A673 (cell line): Measurements from ENCODE around the gene IFT172. TPM values are rescaled to one million over a fixed set of nuclear protein-coding genes. Genes with fewer than 3 reads are reported as not detected.
A peak's percentile ranks its signal among the peaks of the same experiment; 100 is the strongest.

Experiments
- BruUV-seq: library from RNA; stranded (reverse); fragments of 400-500 nt; replicated peaks from 2 replicates; lab custom pipeline; 2021; lab: Mats Ljungman, UMichigan
- CTCF ChIA-PET: fragments of 300-600 bp; sonication (Branson Sonifier 250); formaldehyde crosslinking; loops from one replicate; lab custom pipeline; 2022; ENCODE audit warnings: antibody characterized with exemption; lab: Charles Lee
- POLR2A ChIA-PET: fragments of 300-600 bp; sonication (Branson Sonifier 250); formaldehyde crosslinking; loops from one replicate; lab custom pipeline; 2022; ENCODE audit warnings: antibody characterized with exemption; ENCODE audit not compliant: low non-redundant PET; lab: Charles Lee
- DNase-seq: peaks from one replicate; pipeline ENCODE4 v3.0.0-alpha.2; 2015; ENCODE audit warnings: low spot score
- H3K27ac ChIP-seq: fragments of 200-600 bp; sonication (generic); 2 replicates; pipeline ENCODE4 v1.5.1; 2016; ENCODE audit warnings: mixed run types, low read depth, mild to moderate bottlenecking, mixed read lengths, antibody characterized with exemption, low read length; ENCODE audit not compliant: poor library complexity, severe bottlenecking
- H3K27me3 ChIP-seq: fragments of 200-600 bp; sonication (generic); replicated peaks from 2 replicates; pipeline ENCODE4 v1.6.1; 2017; ENCODE audit warnings: mixed run types, low read depth, mild to moderate bottlenecking, mixed read lengths, antibody characterized with exemption, low read length; ENCODE audit not compliant: insufficient read depth, poor library complexity
- H3K36me3 ChIP-seq: fragments of 200-600 bp; sonication (generic); 2 replicates; pipeline ENCODE4 v1.6.1; 2016; ENCODE audit warnings: mixed run types, mild to moderate bottlenecking, mixed read lengths, antibody characterized with exemption, low read length; ENCODE audit not compliant: insufficient read depth, poor library complexity, severe bottlenecking
- H3K4me1 ChIP-seq: fragments of 200-600 bp; sonication (generic); 2 replicates; pipeline ENCODE4 v1.6.1; 2017; ENCODE audit warnings: mixed run types, mild to moderate bottlenecking, mixed read lengths, antibody characterized with exemption, low read length; ENCODE audit not compliant: insufficient read depth, poor library complexity, severe bottlenecking
- H3K4me3 ChIP-seq: fragments of 200-600 bp; sonication (generic); 2 replicates; pipeline ENCODE4 v1.5.1; 2016; ENCODE audit warnings: low read depth, mixed run types, mild to moderate bottlenecking, mixed read lengths, low read length; ENCODE audit not compliant: poor library complexity, severe bottlenecking
- H3K9me3 ChIP-seq: fragments of 200-600 bp; sonication (generic); 2 replicates; pipeline ENCODE4 v1.6.1; 2016; ENCODE audit warnings: mixed run types, low read depth, mild to moderate bottlenecking, mixed read lengths, antibody characterized with exemption, low read length; ENCODE audit not compliant: poor library complexity, severe bottlenecking
- EZH2 ChIP-seq: fragments of 200-600 bp; sonication (generic); IDR thresholded peaks from 2 replicates; pipeline ENCODE4 v1.6.1; 2017; ENCODE audit warnings: borderline replicate concordance, low read depth, mild to moderate bottlenecking, mixed read lengths, antibody characterized with exemption, low read length; ENCODE audit not compliant: poor library complexity, severe bottlenecking
- intact Hi-C: fragments of 100-400 bp; cut with micrococcal nuclease; formaldehyde crosslinking; loops from one replicate; pipeline ENCODE4 v1.10.0; 2022; ENCODE audit not compliant: unreplicated experiment
- total RNA-seq: library from RNA; stranded (reverse); gene quantifications from 2 replicates; pipeline ENCODE4 v1.2.3, GENCODE V29; 2021
- TF ChIP-seq, protein P1 (sequence below): fragments of 300-800, 200-600 bp; sonication (generic); conservative IDR thresholded peaks from 2 replicates; pipeline ENCODE4 v1.5.1; 2017; ENCODE audit warnings: low read depth, mild to moderate bottlenecking, antibody characterized with exemption, low read length, moderate library complexity, mixed read lengths

The IFT172 gene
- total RNA-seq, 1 experiment from 2014 or later, result 42.2 TPM

DNA sequence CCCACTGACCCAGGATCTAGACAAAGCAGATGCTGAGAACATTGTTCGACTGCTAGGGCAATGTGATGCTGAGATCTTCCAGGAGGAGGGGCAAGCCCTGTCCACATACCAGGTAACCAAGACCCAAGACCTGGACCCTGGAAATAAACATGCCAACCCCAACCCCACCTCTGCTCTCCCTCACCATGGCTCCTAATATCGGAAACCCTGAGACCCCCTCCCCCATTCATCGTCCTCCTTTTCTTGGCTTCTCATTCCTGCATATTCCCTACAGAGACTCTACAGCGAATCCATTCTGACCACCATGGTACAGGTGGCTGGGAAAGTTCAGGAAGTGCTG lies 7.7 kb upstream of the IFT172 start:
- Histone ChIP-seq H3K27ac (no peak overlapping the region), H3K27me3 (peaks cover 35% of the 10 kb centered on the region), H3K36me3 (no peaks in the 10 kb centered on the region), H3K9me3 (no peaks in the 10 kb centered on the region), H3K4me3 (no peak overlapping the region), H3K4me1 (no peaks in the 10 kb centered on the region)
- no peak for DNase-seq
- intact Hi-C loops, result no loop called here
- POLR2A ChIA-PET, result no interaction called here
- CTCF ChIA-PET, result no interaction called here
- TF ChIP-seq, protein P1, sequence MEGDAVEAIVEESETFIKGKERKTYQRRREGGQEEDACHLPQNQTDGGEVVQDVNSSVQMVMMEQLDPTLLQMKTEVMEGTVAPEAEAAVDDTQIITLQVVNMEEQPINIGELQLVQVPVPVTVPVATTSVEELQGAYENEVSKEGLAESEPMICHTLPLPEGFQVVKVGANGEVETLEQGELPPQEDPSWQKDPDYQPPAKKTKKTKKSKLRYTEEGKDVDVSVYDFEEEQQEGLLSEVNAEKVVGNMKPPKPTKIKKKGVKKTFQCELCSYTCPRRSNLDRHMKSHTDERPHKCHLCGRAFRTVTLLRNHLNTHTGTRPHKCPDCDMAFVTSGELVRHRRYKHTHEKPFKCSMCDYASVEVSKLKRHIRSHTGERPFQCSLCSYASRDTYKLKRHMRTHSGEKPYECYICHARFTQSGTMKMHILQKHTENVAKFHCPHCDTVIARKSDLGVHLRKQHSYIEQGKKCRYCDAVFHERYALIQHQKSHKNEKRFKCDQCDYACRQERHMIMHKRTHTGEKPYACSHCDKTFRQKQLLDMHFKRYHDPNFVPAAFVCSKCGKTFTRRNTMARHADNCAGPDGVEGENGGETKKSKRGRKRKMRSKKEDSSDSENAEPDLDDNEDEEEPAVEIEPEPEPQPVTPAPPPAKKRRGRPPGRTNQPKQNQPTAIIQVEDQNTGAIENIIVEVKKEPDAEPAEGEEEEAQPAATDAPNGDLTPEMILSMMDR, result no peak
- no peak for TF ChIP-seq EZH2
- BruUV-seq, result no TSS peak

DNA sequence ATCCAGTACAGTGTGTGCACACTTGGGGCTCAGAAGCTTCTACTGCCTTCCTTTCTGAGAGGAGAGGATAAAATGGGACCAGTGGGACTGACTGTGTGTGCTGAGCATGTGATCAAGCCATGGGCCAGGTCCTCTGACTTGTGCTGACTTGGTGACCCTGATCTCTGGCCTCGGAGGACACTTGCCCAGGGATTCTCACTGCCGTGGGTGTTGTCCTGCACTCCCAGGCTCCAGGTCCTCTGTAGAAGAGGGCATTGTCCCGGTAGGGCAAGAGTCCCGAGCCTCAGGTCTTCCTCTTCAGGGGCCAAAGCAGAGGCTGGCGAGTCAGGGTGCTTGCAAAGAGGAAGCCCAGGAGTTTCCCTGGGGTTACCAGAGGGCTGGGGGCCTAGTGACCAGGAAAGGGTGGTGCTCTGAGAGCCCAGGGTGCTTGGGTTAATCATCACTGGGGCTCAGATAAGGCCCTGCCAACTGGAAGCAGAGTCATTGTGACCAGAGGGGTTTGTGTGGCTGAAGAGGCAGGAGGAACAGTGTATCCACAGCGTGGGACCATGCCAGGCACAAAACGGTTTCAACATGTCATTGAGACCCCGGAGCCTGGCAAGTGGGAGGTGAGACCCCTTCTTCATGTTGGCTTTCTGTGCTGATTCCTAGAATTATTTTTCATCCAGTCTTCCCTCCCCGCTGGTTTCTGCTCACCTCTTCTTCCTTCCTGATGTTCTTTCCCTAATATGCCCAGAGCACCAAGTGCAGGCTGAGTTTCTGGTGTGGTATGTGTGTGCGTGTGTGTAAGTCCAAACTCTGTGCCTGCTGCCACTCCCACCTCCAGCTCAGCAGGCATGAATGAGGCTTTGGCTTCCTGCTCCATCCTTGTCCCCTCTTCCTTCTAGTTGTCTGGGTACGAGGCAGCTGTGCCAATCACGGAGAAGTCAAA lies 7.1 kb upstream of the IFT172 start, which contains the start of gene GCKR:
TSS of gene GCKR (plus strand) at position 483 of the 931 bp plus-strand sequence. CDS start at position 549, 66 bp downstream.
- H3K27me3 ChIP-seq, result peaks cover 35% of the 10 kb centered on the region
- BruUV-seq, result no TSS peak
- intact Hi-C loops, result no loop called here
- ChIA-PET POLR2A (no interaction called here), CTCF (no interaction called here)
- no peaks in the 10 kb centered on the region for H3K9me3 ChIP-seq
- TF ChIP-seq, protein P1, result no peak
- TF ChIP-seq EZH2, result no peak
- H3K27ac ChIP-seq, result no peak within 1 kb of the TSS
- H3K4me1 ChIP-seq, result no peaks in the 10 kb centered on the region
- no peaks in the 10 kb centered on the region for H3K36me3 ChIP-seq
- peak within 1 kb of the TSS; percentile 65 for H3K4me3 ChIP-seq
- no peak for DNase-seq

DNA sequence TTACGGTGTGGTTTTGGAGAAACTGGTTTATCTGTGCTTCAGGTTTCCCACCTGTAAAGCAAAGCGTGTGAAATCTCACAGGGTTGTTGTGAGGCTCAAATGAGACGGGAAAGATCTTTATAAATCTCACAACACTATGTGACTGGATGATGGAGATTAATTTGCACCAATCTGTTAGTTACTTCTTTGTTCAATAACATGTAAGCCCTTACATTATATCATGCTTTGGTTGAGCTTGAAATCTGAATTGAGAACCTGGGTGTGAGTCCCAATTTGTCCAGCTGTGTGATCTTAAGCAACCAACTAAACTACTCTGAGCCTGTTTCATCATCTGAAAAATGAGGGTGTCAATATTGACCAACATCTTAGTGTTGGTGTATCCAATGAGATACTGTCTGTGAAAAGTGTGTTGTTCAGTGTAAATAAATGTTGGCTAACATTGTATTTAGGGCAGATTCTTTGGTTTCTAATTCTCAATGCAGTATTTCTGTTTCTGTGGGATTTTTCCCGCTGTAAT lies 6.4 kb upstream of the IFT172 start:
- no peak for DNase-seq
- ChIA-PET POLR2A (no interaction called here), CTCF (no interaction called here)
- no peak for TF ChIP-seq EZH2
- TF ChIP-seq, protein P1, result no peak
- no TSS peak for BruUV-seq
- Histone ChIP-seq H3K4me3 (peak overlapping the region; percentile 65), H3K27ac (no peak overlapping the region), H3K27me3 (peaks cover 35% of the 10 kb centered on the region), H3K9me3 (no peaks in the 10 kb centered on the region), H3K36me3 (no peaks in the 10 kb centered on the region), H3K4me1 (no peaks in the 10 kb centered on the region)
- intact Hi-C loops, result no loop called here
